ENCODE data around the gene MICB.

GRCh38 chr6:31533455-31533841 is 35.5 kb downstream of the MICB start:
- TF ChIP-seq CTCF (IDR thresholded peaks at IDR 0.05) (no peak), EZH2 (IDR thresholded peaks at IDR 0.05; ENCODE audit: borderline replicate concordance, insufficient read depth, low read depth, low read length, poor library complexity, severe bottlenecking) (no peak)
